ENCODE results near the gene ELL2.

ELL2 gene

DNA sequence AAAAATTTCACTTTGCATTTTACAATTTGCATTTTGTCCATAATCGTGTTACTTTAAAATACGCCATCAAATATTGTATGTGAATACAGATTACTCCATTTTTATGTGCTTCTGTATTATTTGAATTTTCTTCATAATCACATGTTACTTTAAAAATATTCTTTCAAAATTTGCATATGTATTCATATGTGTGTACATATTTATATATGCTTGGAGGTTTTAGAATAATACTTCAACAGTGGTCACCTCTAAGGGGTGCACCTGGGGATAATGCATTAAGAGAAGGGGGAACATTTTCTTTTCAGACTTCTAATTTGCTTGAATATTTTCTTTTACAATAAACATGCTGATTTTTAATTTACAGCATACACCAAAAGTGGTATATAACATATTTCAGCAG is 21.9 kb upstream of the ELL2 start:
- TF ChIP-seq, protein P1, sequence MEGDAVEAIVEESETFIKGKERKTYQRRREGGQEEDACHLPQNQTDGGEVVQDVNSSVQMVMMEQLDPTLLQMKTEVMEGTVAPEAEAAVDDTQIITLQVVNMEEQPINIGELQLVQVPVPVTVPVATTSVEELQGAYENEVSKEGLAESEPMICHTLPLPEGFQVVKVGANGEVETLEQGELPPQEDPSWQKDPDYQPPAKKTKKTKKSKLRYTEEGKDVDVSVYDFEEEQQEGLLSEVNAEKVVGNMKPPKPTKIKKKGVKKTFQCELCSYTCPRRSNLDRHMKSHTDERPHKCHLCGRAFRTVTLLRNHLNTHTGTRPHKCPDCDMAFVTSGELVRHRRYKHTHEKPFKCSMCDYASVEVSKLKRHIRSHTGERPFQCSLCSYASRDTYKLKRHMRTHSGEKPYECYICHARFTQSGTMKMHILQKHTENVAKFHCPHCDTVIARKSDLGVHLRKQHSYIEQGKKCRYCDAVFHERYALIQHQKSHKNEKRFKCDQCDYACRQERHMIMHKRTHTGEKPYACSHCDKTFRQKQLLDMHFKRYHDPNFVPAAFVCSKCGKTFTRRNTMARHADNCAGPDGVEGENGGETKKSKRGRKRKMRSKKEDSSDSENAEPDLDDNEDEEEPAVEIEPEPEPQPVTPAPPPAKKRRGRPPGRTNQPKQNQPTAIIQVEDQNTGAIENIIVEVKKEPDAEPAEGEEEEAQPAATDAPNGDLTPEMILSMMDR (IDR thresholded peaks at IDR 0.05), result no peak
- no peak for TF ChIP-seq ZFX (IDR thresholded peaks at IDR 0.05; ENCODE audit: borderline replicate concordance)
- no peak overlapping the region for H3K27ac ChIP-seq

DNA sequence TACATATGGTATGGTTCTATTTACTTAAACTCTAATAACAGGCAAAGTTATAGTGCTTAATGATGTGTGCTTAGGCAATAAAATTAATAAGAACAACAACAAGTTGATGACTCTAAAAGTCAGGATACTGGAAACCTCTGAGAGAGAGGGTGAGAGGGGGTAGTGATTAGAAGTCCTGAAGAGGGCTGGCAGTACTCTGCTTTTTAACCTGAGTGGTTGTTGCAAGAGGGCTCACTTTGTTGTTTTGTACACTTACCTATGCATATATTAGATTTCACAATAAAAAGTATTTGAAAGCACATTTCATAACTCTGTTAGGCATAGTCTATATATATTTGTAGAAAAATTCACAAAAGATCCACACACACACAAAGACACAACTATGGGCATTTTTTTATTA is 21.4 kb upstream of the ELL2 start:
- TF ChIP-seq, protein P1 (IDR thresholded peaks at IDR 0.05), result no peak
- TF ChIP-seq ZFX (IDR thresholded peaks at IDR 0.05; ENCODE audit: borderline replicate concordance), result no peak
- no peak overlapping the region for H3K27ac ChIP-seq

DNA sequence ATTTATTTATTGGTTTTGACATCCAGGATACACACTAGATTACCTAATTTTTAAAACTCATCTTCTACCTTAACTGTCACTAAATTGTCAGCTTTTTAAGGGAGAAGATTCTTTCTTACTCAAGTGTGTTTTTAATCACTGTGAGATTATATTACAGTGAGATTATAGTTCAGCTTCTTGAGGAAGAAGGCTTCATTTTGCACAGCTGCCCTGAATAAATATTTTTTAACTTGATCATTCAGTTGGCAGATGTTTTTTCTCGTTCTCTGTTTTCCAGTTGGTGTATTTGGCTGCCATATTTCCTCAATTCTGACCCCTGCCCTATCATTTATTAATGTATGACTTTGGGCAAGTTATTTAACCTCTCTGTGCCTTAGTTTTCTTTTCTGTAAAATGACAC is 15.0 kb upstream of the ELL2 start:
- H3K27ac ChIP-seq, result no peak overlapping the region
- no peak for TF ChIP-seq ZFX (IDR thresholded peaks at IDR 0.05; ENCODE audit: borderline replicate concordance)
- TF ChIP-seq, protein P1 (IDR thresholded peaks at IDR 0.05), result no peak

DNA sequence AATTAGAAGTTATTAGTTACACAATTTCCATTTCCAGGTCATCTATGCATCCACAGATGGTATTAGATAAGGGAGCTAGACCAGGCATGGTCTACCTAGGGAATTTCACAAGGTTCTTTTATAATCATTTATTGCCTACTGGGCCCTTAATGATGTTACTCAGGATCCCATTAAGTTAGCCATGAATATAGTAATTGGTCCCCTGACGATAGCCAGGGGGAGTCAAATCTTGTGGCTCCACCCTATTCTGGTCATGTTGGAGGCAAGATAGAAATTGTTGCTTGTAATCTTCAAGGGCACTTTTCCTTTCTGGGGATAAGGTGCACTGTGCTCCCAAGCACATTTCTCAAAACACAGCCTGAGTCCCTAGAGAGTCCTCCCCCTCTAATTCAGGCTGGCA is 14.1 kb upstream of the ELL2 start:
- H3K27ac ChIP-seq, result no peak overlapping the region
- TF ChIP-seq, protein P1 (IDR thresholded peaks at IDR 0.05), result no peak
- no peak for TF ChIP-seq ZFX (IDR thresholded peaks at IDR 0.05; ENCODE audit: borderline replicate concordance)

DNA sequence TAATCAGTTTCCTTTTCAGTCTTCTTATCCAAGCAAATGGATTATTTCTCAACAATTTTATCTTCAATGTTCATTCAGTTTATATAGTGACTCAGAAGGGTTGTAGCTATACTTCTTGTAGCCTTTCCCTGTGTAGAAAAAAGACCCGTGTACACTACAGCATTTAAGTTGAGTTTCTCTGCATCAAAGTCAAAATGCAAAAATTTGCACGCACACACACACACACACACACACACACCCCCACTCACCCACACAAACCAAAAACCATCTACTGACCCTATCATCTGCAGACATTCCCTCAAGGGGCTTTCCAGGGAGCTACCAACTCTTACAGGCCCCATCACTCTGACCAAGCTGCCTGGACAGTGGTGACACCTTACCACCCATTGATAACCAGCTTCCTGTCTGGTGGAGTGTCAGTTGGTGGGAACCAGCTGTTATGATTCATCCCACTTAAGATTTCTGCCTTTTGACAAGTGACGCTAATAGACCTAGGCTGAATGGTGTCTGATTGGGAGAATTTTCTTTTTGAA is 12.2 kb upstream of the ELL2 start:
- H3K27ac ChIP-seq, result no peak overlapping the region
- TF ChIP-seq, protein P1 (IDR thresholded peaks at IDR 0.05), result no peak
- TF ChIP-seq ZFX (IDR thresholded peaks at IDR 0.05; ENCODE audit: borderline replicate concordance), result no peak

DNA sequence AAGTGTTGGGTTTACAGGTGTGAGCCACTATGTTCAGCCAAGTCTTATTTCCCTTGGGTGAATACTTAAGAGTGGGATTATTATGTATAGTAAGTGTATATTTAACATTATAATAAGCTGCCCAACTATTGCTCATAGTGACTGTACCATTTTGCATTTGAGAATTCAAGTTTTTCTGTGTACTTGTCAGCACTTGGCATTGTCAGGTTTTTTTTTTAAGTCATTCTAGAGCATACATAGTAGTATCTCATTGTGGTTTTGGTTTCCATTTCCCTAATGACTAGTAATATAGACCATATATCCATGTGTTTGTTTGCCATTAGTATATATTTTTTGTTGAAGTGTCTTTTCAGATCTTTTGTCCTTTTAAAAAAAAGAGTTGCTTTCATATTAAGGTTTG is 10.5 kb upstream of the ELL2 start:
- no peak overlapping the region for H3K27ac ChIP-seq
- TF ChIP-seq, protein P1 (IDR thresholded peaks at IDR 0.05), result no peak

DNA sequence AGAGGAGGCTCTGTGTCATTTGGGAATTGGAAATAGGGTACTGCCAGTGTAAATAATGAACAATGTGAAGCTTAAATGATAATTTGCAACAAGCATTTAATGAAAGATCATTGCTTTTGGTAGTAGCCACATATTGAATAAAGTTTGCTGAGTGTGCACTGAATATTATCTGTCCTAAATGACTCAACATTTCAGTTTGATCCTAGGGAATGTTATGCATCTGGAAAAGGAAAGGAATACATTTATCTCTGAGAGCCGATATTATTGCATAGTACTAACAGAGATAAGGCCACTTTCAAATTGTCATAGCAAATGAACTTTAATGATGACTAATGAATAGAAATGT is 8.7 kb upstream of the ELL2 start:
- TF ChIP-seq, protein P1 (IDR thresholded peaks at IDR 0.05), result no peak
- H3K27ac ChIP-seq, result no peak overlapping the region

Measured in 22Rv1 (cell line).